AG20443 (cell line): ENCODE data around the gene EPS15.
"Not testable (repeated sequence)": the region's sequence is repeated elsewhere in the genome, so short reads cannot be mapped to it uniquely, and the experiment has no call there.

Experiments
- DNase-seq: peaks from one replicate; pipeline ENCODE4 v3.0.0; 2012; ENCODE audit warnings: low spot score, mixed read lengths

EPS15 gene

GRCh38 chr1:51472359-51472758 is 46.7 kb downstream of the EPS15 start:
- DNase-seq = no peak

GRCh38 chr1:51469518-51469917 is 49.5 kb downstream of the EPS15 start:
- DNase-seq = no peak

- DNase-seq = no peak
Measured at GRCh38 chr1:51464828-51465227, 54.2 kb downstream of the EPS15 start.

GRCh38 chr1:51463561-51463960 is 55.5 kb downstream of the EPS15 start:
- no peak for DNase-seq

GRCh38 chr1:51462289-51462688 is 56.8 kb downstream of the EPS15 start:
- not testable (repeated sequence) for DNase-seq

- DNase-seq = no peak
Measured at GRCh38 chr1:51454554-51454953, 64.5 kb downstream of the EPS15 start.

GRCh38 chr1:51453010-51453409 is 66.1 kb downstream of the EPS15 start:
- no peak for DNase-seq

GRCh38 chr1:51448844-51449454 is 70.1 kb downstream of the EPS15 start:
- not testable (repeated sequence) for DNase-seq

- DNase-seq = peak; percentile 20
Measured at GRCh38 chr1:51445351-51446090, 73.5 kb downstream of the EPS15 start.

- no peak for DNase-seq
Measured at GRCh38 chr1:51444534-51445192, 74.4 kb downstream of the EPS15 start.

GRCh38 chr1:51444096-51444495 is 75.0 kb downstream of the EPS15 start:
- DNase-seq = no peak

GRCh38 chr1:51443555-51443954 is 75.5 kb downstream of the EPS15 start:
- DNase-seq = no peak

GRCh38 chr1:51442616-51443015 is 76.5 kb downstream of the EPS15 start:
- no peak for DNase-seq

- no peak for DNase-seq
Measured at GRCh38 chr1:51442198-51442597, 76.9 kb downstream of the EPS15 start.

- no peak for DNase-seq
Measured at GRCh38 chr1:51439895-51440294, 79.2 kb downstream of the EPS15 start.

GRCh38 chr1:51439053-51439452 is 80.0 kb downstream of the EPS15 start:
- DNase-seq = no peak

GRCh38 chr1:51437391-51437790 is 81.7 kb downstream of the EPS15 start:
- not testable (repeated sequence) for DNase-seq

- DNase-seq = no peak
Measured at GRCh38 chr1:51435878-51436277, 83.2 kb downstream of the EPS15 start.

- DNase-seq = no peak
Measured at GRCh38 chr1:51433972-51434510, 85.0 kb downstream of the EPS15 start.

- DNase-seq = no peak
Measured at GRCh38 chr1:51433269-51433971, 85.6 kb downstream of the EPS15 start.

- DNase-seq = no peak
Measured at GRCh38 chr1:51432146-51432545, 86.9 kb downstream of the EPS15 start.

- no peak for DNase-seq
Measured at GRCh38 chr1:51427438-51427837, 91.6 kb downstream of the EPS15 start.
